NCI-H774 (cell line): Measurements from ENCODE around the gene HFM1.

Source experiments
- DNase-seq: peaks from one replicate; lab custom pipeline; 2025; lab: John Stamatoyannopoulos, UW

The HFM1 gene

GRCh38 chr1:91243171-91243570 is 161.5 kb downstream of the HFM1 start:
- DNase-seq: no peak

GRCh38 chr1:91234181-91234580 is 170.5 kb downstream of the HFM1 start:
- no peak for DNase-seq

DNA sequence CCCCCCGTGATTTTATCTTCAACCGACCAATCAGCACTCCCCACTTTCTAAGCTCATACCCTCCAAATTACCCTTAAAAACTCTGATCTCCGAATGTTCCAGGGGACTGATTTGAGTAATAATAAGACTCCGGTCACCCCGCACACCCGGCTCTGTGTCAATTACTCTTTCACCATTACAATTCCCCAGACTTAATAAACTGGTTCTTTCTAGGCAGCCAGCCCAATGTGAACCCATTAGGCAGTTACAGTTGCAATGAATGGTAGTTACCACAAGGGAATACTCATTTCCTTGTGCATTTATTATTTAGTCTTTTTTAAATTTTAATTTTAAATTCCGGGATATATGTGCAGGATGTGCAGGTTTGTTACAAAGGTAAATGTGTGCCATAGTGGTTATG is 177.9 kb downstream of the HFM1 start:
- DNase-seq: no peak

DNA sequence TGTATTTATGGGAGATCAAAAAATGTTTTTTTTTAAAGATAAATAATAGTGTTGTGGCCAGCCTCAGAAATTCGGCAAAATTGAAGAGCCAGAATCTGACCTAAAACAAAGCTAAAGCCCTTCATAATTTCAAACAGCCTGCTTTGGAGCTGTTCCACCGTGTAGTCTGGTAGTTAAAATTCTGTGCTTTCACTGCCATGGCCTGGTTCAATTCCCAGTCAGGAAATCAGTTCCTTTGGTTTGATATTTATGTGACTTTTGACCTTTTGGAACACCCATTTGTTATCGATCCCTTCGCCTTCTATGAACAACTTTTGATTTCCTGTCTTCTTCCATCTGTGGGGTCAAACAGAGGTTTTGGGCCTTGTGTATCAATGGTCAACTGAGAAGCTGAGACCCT is 179.8 kb downstream of the HFM1 start:
- no peak for DNase-seq

GRCh38 chr1:91221017-91221416 is 183.6 kb downstream of the HFM1 start:
- no peak for DNase-seq

DNA sequence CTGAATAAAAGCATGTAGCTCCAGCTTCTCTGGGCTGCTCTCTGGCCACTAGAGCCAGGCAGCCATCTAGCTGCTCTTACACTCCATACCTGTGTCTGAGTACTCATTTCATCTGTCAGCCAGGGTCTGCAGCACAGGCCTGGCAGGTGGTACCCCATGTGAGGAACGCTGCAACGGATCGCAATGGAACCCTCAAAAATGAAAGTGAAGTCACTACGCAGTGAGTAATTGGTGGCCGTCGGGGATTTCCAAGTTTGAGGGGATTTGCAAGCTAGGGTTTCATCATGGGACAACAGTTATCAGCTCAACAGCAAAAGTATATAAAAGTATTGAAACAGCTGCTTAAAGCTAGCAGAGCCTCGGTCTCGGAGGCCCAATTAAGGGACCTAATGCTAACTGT is 186.7 kb downstream of the HFM1 start:
- no peak for DNase-seq
